GM18861 (cell line): ENCODE measurements around the gene REPIN1.

Experiments used
- ATAC-seq: cut with Tn5 transposase; IDR thresholded peaks from one replicate; pipeline ENCODE4 v1.9.1; 2021; ENCODE audit not compliant: unreplicated experiment

Gene REPIN1

DNA sequence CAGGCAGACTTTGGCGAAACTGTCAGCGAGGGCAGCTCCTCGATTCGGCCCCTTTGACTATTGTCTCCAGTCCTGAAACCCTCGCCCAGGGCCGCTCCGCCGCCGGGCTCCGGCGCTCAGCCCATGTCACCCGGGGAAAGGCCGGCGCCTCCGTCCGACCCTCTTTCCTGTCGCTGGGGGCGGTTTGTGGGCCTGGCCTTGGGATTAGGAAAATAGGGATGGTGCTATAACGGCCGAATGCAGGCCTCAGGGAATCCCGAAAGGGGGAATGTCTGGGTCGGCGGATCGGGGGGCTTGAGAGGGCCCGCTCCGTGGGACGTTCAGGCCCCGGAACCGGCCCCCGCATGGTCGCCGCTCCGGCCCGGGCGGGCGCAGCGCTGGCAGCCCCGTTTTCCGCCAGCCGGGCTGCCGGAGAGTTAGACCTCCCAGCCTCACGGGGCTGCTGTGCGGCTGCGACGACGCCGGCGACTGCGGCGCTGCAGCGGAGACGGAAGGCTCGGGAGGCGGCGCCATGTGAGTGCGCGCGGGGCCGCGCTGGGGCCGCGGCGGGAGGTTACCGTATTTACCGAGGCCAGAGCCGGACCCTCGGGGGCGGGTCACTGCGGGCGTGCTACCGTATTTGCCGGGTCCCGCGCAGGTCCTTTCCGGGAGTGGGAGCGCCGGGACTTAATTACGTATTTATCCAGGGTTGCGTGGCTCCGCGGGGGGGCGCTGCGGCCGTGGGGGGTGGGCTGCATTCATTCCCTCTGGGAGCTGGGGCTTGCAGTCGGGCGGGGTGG lies 36.4 kb downstream of the REPIN1 start:
- peak; percentile 29 for ATAC-seq

DNA sequence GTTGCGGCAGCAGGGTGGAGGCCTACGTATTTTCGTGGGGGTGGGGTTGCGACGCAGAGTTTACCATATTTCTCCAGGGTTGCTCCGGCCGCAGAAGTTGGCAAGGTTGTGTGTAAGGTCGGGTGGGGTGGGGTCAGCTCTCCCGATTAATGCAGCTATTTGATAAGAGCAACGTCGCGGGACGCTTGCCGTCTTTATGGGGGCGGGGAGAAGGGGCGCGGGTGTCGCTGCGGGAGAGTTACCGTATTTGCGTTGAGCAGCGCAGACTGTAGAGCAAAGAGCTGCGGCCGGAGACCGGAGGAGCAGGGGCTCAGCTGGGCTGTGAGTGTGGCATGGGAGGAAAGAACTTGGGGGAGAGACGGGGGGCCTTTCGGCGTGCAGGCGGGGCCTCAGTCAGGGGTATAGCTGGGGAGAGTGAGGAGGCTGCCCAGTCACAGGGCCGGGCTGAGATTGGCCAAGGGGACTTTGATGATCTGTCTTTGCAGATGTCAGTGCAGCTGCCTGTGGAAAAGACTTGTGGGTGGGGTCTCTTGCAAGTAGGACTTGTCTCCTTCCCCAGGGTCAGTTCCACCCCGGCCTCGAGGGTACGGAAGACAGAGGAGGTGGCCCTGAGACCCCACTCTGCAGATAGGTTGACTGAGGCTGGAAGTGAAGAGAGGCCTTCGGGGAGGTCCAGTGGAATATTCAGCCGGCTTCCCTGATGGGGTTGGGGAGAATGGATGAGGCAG lies 37.1 kb downstream of the REPIN1 start:
- no peak for ATAC-seq

DNA sequence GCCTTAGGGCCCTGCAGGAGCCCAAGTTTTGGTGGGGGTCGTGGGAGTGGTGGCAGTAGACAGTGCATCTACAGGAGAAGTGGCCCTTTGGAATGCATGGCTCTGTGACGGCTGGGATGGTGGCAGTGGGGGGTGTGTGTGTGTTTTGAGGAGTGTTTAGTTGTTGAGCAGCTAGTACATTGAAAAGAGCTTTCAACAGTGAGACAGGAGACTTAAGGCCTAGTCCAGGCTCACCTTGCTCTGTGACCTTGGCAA lies 37.6 kb downstream of the REPIN1 start:
- no peak for ATAC-seq

DNA sequence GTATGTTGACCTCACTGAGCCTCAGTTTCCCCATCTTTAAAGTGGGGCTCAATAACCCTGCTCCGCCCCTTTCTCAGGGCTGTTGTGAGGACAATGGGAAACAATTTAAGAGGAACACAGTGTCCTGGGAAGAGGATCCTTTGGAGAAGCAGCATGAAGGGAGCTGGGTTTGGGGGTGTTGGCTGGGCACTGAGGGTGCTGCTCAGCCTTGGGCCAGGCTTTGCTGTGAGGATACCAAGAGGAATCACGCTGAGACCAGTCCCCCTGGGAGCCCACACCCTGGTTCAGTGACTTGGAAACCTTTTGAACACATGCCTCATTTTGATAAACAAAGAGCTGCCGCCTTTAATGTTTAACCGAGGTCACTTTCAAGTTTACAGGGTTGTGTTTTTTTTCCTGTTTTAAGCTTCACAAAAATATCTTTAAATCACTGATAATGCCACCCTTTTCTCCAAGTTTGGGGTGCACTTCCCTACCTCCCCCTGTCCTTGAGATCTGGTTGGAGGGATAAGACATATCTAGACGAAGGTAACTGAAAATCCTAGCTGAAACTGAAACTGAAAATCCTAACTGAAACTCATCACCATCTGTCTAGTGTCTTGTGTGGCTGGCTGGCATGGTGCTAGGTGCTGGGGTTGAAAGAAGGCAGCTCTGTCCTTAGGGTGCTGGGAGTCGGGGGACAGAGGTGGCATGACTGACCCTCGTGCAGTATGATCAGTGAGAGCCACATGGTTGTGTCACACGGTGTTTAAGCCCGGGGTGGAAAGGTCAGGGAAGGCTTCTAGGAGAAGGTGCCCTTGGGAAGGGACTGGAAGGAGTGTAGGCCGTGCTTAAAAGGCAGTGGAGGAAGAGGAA lies 38.2 kb downstream of the REPIN1 start:
- ATAC-seq = peak; percentile 59

DNA sequence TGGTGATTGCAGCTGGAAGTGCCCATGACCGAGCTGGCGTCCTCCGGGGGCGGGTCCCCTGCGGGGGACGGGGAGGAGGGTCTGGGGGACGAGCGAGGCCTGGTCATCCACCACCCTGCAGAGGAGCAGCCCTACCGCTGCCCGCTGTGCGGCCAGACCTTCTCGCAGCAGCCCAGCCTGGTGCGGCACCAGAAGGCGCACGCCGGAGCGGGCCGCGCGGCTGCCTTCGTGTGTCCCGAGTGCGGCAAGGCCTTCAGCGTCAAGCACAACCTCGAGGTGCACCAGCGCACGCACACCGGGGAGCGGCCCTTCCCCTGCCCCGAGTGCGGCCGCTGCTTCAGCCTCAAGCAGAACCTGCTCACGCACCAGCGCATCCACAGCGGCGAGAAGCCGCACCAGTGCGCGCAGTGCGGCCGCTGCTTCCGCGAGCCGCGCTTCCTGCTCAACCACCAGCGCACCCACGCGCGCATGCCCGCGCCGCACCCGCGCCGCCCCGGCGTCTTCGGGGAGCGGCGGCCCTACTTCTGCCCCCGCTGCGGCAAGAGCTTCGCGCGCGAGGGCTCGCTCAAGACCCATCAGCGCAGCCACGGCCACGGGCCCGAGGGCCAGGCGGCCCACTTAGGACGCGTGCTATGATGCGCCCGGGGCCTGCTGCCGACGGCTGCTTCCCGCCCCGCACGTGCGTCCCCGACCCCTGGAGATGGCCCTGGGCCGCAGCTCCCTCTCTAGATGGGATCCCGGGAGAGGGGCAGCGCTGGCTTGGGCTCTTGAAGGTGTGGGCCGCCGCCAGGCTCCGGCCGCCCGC lies 39.2 kb downstream of the REPIN1 start:
- ATAC-seq = no peak

DNA sequence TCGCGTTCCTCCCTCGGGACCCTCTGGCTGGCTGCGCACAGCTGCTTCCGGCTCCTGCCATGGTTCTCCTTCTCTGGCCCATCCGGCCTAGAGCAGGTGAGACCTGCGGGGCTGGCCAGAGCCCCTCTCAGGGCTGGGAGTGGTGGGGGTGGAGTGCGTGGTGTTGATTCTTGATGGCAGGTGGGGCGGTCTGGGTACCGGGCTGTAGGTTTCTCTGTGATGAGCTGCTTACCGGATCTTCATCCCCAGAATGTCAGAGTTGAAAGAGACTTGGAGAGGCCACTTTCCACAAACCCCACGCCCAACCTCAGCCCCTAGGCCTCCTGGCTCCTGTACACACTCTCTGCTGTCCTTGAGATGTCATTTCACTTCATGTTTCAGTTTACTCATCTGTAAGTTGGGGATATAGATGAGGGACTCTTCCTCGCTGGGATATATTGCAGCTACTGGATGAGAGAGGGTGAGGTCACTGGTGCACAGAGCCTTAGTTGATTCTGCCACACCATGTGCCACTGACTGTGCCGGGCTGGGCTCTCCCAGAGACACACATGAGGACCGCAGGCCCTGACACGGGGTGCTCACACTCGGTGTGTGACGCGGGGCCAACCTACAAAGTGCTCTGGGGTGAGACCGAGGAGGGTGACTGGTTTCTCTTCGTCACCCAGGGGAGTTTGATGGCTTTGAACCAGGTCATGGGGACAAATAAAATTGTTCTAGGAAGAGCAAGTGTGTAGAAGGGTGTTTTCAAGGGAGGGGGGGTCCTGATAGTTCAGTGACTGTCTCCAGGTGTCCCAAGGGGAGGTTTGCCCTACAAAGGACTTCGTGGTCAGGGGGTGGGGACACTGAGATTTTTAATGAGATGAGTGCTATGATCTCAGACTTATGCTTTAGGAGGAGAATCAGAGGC lies 40.0 kb downstream of the REPIN1 start:
- ATAC-seq = peak; percentile 30

DNA sequence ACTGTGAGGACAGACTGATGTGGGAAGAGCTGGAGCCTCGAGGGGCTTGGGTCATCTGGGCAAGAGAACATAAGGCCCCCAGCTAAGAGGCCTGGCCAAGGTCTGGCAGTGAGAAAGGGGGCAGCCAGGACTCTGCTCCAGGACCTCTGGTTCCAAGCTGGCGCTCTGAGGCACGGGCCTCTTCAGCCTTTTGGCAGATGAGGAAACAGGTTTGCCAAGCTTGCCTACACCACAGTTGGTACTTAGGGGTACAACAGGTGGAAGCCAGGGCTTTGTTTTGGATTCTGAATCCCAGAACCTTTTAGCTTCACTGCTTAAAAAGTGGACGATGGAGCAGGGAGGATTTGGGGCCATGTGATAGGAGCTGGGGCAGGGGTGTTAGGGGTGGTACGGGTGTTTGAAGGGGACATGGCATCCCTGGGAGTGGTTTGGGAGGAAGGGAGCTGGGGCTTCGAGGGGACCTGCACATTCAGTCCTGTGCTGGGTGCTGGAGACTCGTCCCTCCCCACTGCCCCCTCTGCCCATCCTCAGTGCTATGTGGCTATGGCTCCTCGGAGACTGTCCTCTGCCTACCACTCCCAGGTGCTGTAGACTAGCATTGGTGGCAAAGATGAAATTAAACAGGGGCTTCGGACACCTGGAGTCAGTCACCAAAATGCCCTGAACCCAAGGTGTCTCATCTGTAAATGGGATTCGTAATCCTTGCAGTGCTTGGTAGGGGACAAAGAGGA lies 40.8 kb downstream of the REPIN1 start:
- no peak for ATAC-seq

DNA sequence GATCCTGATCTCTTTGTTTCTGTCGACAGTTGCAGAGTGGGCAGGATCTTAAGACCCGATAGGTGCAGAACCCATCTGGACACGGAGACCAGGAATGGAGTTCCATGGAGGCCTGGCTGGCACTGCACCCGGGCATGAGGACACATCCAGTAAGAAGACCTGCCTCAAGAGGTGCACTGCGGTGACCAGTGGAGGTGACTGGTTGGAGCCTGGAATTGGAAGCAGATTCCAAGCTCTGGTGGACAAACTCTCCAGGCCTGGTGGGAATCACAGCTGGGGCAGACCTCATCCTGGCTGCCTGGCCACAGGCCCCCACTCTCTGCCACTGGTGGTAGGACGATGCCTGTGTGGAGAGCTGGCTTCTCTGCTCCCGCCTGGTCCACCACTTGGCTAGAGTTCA lies 41.5 kb downstream of the REPIN1 start:
- ATAC-seq = no peak

DNA sequence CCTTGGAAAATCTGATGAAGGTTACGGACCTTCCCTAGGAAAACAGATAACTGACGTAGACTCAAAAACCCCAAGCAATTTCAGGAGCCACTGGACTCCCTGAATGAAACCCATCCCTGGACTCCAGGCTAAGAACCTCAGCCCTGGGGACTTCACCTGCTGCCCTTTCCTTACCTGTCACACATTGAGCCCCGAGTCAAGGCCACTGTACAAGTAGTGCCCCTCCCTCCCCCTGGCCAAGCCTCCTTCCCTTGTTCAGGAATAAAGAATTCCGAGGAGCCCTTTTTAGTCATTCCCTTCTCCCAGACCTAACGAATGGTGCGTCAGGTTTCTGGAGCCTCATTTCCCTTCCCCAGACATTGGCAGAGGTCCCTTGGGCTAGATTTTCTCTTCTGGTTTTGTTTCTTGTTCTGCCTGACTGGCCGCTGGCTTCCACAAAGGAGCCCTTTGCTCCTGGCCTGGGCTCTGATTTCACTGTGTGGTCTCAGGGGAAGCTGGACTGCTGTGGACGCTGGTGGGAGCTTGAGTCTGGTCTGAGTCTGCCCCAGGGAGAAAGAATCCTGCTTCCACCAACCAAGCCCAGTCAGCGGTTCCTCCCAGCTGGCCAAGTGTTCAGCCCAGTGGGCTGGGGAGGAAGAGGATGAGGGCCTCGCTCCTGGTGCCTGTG lies 42.2 kb downstream of the REPIN1 start:
- ATAC-seq = no peak

DNA sequence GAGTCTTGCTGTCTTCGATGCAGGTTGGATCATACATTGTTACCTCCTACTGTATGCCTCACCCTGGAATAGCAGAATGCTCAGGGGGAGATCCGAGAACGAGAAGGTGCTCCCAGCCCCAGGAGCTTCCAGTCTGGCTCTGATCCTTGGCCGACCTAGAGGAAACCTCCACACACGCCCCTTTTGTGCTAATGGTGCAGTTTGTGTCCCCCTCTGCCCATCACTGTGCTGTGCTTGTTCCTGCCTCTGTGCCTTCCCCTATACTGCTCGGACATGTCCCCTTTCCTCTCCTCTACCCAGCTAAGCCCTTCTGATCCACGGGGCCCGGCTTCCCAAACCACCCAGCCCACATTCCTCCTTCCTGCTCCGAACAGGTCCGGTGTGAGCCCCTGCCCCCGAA lies 43.0 kb downstream of the REPIN1 start:
- ATAC-seq = no peak

DNA sequence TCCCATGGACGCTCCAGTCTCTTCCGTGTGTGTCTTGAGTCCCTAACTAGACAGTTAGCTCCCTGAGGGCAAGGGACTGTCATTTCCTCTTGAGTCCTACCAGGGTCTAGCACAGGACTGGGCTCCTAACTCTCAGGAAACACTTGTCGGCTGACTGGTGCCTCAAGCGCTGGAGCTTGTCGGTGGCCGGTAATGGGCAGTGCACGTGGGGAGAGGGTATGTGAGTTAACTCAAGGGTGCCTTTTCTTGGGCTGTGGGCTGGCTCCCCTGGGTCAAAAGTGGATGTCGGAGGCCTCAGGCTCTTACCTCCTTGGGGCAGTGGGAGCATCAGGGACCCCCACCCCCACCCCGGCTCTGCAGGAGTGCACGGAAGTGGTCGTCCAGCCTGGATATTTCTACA lies 43.4 kb downstream of the REPIN1 start:
- no peak for ATAC-seq

DNA sequence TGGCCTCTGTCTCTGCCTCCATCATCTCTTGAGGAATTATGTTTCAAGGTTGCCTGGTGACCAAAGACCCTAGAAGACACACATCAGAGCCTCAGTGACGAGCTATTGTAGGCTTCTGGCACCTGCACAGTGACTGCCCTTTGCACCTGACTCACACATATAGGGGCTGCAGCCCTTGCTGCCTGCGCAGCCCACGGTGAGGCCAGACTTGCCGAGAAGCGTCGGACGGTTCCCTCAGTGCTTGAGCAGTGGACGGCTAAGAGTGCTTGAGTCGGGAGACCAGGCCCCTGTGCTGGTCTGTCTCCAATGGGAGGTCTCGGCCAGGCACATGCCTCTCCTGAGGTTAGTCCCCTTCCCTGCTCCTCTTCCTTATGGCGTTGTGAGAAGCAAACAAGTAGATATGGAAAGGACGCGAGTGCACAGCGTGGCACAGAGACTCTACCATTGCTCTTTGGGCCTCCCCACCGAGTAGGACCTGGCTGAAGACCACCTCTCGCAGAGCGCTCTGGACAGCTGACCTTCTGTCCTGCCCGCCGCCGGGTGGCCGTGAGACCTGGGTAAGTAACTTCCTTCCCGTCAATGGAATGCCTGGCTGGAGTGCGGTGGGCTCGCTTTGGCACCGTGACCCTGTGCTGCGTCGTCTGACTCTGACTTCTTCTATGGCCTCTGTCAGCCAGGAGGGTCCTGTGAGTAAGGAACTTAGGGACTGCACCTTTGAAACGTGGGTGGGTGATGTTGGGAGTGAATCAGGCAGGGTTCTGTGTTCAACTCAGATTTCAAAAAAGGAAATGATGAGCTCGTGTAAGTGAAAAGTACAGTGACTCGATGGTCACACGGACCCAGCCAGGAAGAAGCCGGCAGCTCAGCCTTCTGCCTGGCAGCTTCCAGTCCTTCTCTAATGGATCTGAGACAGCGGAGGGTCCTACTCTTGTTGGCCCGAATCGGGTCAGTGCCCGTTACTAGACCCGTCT lies 44.2 kb downstream of the REPIN1 start:
- ATAC-seq = no peak

DNA sequence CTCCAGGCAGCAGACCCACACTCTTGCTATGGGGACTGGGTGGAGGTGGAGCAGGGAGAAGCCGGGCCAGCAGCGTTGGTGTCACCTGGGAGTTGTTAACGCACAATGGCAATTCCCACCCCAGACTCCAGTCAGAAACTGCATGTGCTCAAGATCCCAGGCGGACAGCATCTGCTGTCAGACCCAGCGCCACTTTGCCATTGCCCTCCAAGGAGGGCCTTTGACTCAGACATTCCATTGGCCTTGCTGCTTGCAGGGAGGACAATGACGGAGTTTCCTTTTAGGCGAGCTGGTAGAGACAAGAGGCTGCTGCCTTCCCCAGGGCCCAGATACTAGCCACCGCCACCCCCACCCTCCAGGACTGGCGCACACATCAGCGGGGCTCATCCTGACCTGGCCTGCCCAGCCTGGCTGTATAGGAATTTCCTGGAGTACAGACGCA lies 45.0 kb downstream of the REPIN1 start:
- ATAC-seq = no peak

DNA sequence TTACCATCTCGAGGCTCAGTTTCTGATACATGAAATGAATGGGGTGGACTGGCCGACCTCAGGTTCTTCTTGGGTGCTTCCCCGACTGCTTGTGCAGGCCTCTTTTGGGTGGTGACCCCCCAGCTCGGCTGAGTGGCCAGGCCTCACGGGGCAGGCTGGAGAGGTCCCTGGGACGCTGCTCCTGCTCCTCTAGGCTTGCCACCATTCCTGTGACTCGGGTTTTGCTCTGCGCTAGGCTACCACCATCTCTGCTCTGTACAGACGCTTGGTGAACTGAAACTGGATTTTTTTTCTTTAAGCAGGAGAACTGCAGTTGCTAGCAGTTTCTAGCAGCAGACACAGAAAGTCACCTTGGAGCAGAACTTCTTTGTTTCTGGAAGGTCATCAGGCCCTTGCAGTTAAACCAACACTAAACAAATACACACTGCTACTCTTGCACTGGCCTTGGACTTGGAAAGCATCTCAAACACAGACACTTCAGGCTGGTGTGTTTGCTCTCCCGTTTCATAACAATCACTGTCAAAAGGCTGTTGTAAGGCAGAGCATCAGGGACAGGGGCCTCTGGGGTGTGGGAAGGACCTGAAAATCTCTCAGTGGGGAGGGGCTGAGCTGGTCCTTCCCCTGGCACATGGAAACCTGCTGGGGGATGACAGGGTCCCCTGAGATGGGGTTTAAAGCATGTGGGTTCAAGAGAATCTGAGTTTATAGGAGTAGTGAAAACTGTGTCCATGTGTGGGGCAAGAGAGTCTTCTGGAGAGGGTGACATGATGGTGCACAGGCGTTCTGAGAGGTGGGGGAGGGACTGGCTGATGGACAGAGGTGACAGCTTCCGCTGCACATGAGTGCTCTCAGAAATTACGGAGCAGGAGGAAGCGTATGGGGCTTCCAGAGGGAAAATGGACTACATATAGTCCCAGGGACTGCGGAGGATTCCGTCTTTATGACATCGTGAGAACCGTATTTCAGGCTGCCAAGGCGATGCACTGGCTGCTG lies 46.8 kb downstream of the REPIN1 start:
- ATAC-seq = no peak

DNA sequence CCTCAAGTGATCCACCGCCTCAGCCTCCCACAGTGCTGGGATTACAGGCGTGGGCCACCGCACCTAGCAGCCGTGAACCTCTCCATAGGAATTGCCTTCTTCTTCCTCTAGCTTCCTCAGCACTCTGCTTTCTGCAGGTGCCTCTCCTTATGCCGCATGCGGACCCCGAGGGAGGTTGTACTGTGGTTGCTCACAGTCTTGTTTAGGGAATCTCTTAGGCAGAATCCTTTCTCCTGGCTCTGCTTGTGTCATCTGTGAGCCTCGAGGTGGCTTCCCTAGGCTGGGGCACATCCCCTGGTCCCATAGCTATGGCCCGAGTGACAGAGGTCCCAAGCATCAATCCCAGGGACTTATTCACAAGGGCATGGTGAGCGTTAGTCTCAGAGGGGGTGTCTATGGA lies 48.6 kb downstream of the REPIN1 start:
- no peak for ATAC-seq

DNA sequence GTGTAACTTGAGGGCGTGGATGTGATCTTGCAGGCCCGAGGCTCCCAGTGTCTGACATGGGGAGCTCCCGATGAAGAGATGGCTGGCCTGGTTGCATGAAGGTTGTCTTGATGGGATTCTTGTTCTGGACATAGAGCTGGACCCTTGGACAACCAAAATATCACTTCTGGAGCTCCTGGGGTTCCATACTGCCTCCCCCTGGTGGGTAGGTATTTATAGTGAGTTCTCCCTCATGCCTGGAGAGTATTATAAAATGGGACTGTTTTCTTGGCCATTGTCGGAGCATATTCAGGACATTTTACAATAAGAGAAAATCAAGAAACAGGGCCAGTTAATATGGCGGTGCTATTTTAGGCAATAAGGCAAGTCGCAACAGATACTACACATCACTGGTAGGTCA lies 49.2 kb downstream of the REPIN1 start:
- ATAC-seq = no peak
